Endothelial cell of umbilical vein (primary cell): ENCODE data around the gene TMEM121B. TPM values are rescaled to one million over a fixed set of nuclear protein-coding genes. Genes with fewer than 3 reads are reported as not detected.

Source experiments
- BruUV-seq: library from RNA; stranded (reverse); fragments of 400-500 nt; replicated peaks from 2 replicates; lab custom pipeline; 2021; lab: Mats Ljungman, UMichigan
- CTCF ChIA-PET: fragments of 300-600, 350-600 bp; sonication (Branson Sonifier 250); formaldehyde crosslinking; loops from one replicate; lab custom pipeline; 2021; ENCODE audit warnings: antibody characterized with exemption, inconsistent platforms; lab: Charles Lee
- POLR2A ChIA-PET: fragments of 300-600, 350-600 bp; sonication (Branson Sonifier 250); formaldehyde crosslinking; loops from one replicate; lab custom pipeline; 2021; ENCODE audit warnings: antibody characterized with exemption, inconsistent platforms; lab: Charles Lee
- DNase-seq: peaks from one replicate; pipeline ENCODE4 v3.0.0-alpha.2; 2011; ENCODE audit warnings: low read depth, low spot score
- FAIRE-seq: peaks from 2 replicates; lab custom pipeline; 2011; peaks lifted over from hg19 to GRCh38; lab: Jason Lieb, UNC
- H2AFZ ChIP-seq: 2 replicates; pipeline ENCODE4 v1.6.0; 2012; ENCODE audit warnings: low read depth, low read length, control low read depth, inconsistent platforms
- H3K27ac ChIP-seq: 2 replicates; pipeline ENCODE4 v1.5.1; 2011; ENCODE audit warnings: low read depth, mild to moderate bottlenecking, control low read depth, low read length, moderate library complexity; ENCODE audit not compliant: insufficient read depth
- H3K27me3 ChIP-seq, 2 experiments: 2 replicates each; pipeline versions ENCODE4 v1.6.0 to v1.6.1; 2011; ENCODE audit warnings: low read length in 2 of 2, mixed read lengths in 1 of 2; ENCODE audit not compliant: control insufficient read depth in 2 of 2, insufficient read depth in 2 of 2
- H3K36me3 ChIP-seq, 2 experiments: 2 replicates in 1 of 2; 3 replicates in 1 of 2; pipeline ENCODE4 v1.5.1; 2011; ENCODE audit warnings: low read length in 2 of 2, mild to moderate bottlenecking in 1 of 2, moderate library complexity in 1 of 2; ENCODE audit not compliant: control insufficient read depth in 2 of 2, insufficient read depth in 2 of 2; ENCODE audit errors: extremely low read depth in 1 of 2
- H3K4me1 ChIP-seq: 3 replicates; pipeline ENCODE4 v1.5.1; 2011; ENCODE audit warnings: mild to moderate bottlenecking, low read length; ENCODE audit not compliant: control insufficient read depth, insufficient read depth; ENCODE audit errors: extremely low read depth
- H3K4me2 ChIP-seq: 2 replicates; pipeline ENCODE4 v1.6.1; 2011; ENCODE audit warnings: low read length, control low read depth, mixed read lengths; ENCODE audit not compliant: insufficient read depth
- H3K4me3 ChIP-seq, 3 experiments: fragments of 200-600 bp in 1 of 3; sonication (generic), shearing (Covaris generic) in 1 of 3; replicated peaks in 1 of 3; 2 replicates each; pipeline ENCODE4 v1.5.1; 2011 to 2016; ENCODE audit warnings: control low read depth in 3 of 3, low read length in 3 of 3, mild to moderate bottlenecking in 2 of 3, inconsistent platforms in 1 of 3, low read depth in 1 of 3, moderate library complexity in 1 of 3; ENCODE audit not compliant: insufficient read depth in 1 of 3
- H3K79me2 ChIP-seq: 2 replicates; pipeline ENCODE4 v1.6.0; 2012; ENCODE audit warnings: low read length, inconsistent platforms; ENCODE audit not compliant: control insufficient read depth, insufficient read depth
- H3K9ac ChIP-seq: replicated peaks from 2 replicates; pipeline ENCODE3; 2011; ENCODE audit warnings: low read length, control low read depth; ENCODE audit not compliant: insufficient read depth; ENCODE audit errors: extremely low read depth
- H3K9me1 ChIP-seq: replicated peaks from 3 replicates; pipeline ENCODE4 v1.6.0; 2011; ENCODE audit warnings: mild to moderate bottlenecking, low read length; ENCODE audit not compliant: control insufficient read depth, insufficient read depth; ENCODE audit errors: extremely low read depth
- H3K9me3 ChIP-seq: replicated peaks from 2 replicates; pipeline ENCODE4 v1.5.1; 2012; ENCODE audit warnings: low read length, inconsistent platforms; ENCODE audit not compliant: control insufficient read depth, insufficient read depth
- H4K20me1 ChIP-seq: replicated peaks from 2 replicates; pipeline ENCODE3; 2011; ENCODE audit warnings: mild to moderate bottlenecking, low read length; ENCODE audit not compliant: control insufficient read depth, insufficient read depth; ENCODE audit errors: extremely low read depth
- EZH2 ChIP-seq: IDR thresholded peaks from 2 replicates; pipeline ENCODE4 v1.6.1; 2012; ENCODE audit warnings: borderline replicate concordance, low read depth, mild to moderate bottlenecking, moderate library complexity, low read length, inconsistent platforms; ENCODE audit not compliant: severe bottlenecking
- FOS ChIP-seq: IDR thresholded peaks from 2 replicates; pipeline ENCODE4 v1.6.1; 2011; ENCODE audit warnings: mild to moderate bottlenecking, low read length, moderate library complexity, borderline replicate concordance; ENCODE audit not compliant: insufficient read depth
- GATA2 ChIP-seq: IDR thresholded peaks from 2 replicates; pipeline ENCODE4 v1.7.0; 2011; ENCODE audit warnings: low read depth, mild to moderate bottlenecking, moderate library complexity, mixed read lengths, low read length; ENCODE audit not compliant: insufficient read length, insufficient read depth
- JUN ChIP-seq: IDR thresholded peaks from 2 replicates; pipeline ENCODE4 v1.6.1; 2011; ENCODE audit warnings: borderline replicate concordance, low read depth; ENCODE audit not compliant: insufficient read length, insufficient read depth
- MYC ChIP-seq: IDR thresholded peaks from one replicate; pipeline ENCODE4 v1.6.1; 2011; ENCODE audit warnings: mild to moderate bottlenecking, low read depth, low read length
- POLR2A ChIP-seq: IDR thresholded peaks from 2 replicates; pipeline ENCODE4 v1.6.1; 2012; ENCODE audit warnings: low read depth, mild to moderate bottlenecking, control low read depth, low read length
- POLR2AphosphoS5 ChIP-seq: IDR thresholded peaks from 2 replicates; pipeline ENCODE4 v1.6.1; 2012; ENCODE audit warnings: low read depth, mild to moderate bottlenecking, control low read depth, low read length, moderate library complexity; ENCODE audit not compliant: insufficient read depth
- dilution Hi-C: fragments of 300-500 bp; cut with MboI; formaldehyde crosslinking; loops from one replicate; pipeline ENCODE4 v1.15.0; 2019; ENCODE audit warnings: low sequenced_read_pairs; ENCODE audit not compliant: extremely low pct_ligation_motif_present
- intact Hi-C: fragments of 100-400 bp; cut with micrococcal nuclease; formaldehyde crosslinking; loops from one replicate; pipeline ENCODE4 v1.10.0; 2022
- polyA plus RNA-seq, 4 experiments: library from polyadenylated mRNA; depleted of rRNA in 3 of 4; stranded (reverse) in 3 of 4; unstranded in 1 of 4; fragments of >200 nt; gene quantifications; 2 replicates each; pipeline versions ENCODE4 v1.2.1 to v1.2.3, GENCODE V29; 2011 to 2012; ENCODE audit warnings: missing spikeins in 1 of 4
- total RNA-seq: library from RNA; stranded (reverse); gene quantifications from 2 replicates; pipeline ENCODE4 v1.2.3, GENCODE V29; 2021
- TF ChIP-seq, protein P1 (sequence below), 2 donors: IDR thresholded peaks; 1 replicate in 1 of 2; 2 replicates in 1 of 2; pipeline ENCODE4 v1.5.1; 2011; ENCODE audit warnings: low read length in 2 of 2, mild to moderate bottlenecking in 2 of 2, moderate library complexity in 2 of 2, control low read depth in 1 of 2, inconsistent platforms in 1 of 2, low read depth in 1 of 2; ENCODE audit not compliant: insufficient read depth in 1 of 2; ENCODE audit errors: extremely low read depth in 1 of 2

Gene TMEM121B
- total and polyA plus RNA-seq, 2 donors (not counting 3 experiments of a cell fraction or from before 2014, with no cell fraction given): 0.18 to 0.33 TPM

DNA sequence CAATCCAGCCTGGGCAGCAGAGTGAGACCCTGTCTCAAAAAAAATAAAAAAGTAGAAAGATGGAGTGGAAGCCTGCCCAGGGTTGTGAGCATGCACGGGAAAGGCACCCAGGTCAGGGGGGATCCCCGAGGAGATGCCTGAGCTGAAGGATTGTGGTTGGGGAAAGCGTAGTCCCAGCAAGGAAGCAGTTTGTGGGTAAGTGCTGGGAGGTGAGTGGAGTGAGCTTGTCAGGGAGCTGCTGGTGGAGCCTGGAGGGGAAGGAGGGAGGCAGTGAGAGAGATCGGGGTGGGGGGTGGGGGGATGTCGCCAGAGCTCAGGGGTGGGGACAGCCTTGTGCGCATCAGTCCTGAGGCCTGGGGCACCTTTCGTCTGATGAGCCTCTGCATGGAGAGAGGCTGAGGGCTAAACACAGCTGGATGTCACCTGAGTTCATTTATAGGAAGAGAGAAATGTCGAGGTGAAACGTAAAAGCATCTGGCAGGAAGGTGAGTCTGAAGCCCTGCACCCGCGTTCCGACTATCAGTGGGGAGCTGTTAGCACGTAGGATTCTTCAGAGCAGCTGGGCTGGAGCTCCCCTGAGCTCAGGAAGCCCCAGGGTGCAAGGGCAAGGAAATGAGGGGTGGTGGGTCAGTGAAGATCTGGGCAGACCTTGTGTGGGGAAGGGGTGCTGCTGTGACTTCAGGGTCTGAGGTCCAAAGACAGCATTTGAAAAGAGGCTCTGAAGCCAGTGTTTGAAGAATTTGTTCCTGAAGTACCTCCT lies 10.2 kb downstream of the TMEM121B start:
- POLR2A ChIA-PET: no interaction called here
- Histone ChIP-seq H3K4me3 (no peak overlapping the region), H3K9ac (no peak overlapping the region), H3K9me3 (no peaks in the 10 kb centered on the region), H3K9me1 (no peaks in the 10 kb centered on the region), H3K4me1 (no peaks in the 10 kb centered on the region), H4K20me1 (no peaks in the 10 kb centered on the region), H2AFZ (no peak overlapping the region), H3K36me3 (no peaks in the 10 kb centered on the region), H3K27ac (no peak overlapping the region), H3K4me2 (no peak overlapping the region), H3K27me3 (peaks cover 0 to 4% of the 10 kb centered on the region in 2 experiments), H3K79me2 (no peaks in the 10 kb centered on the region)
- TF ChIP-seq POLR2A (no peak), POLR2AphosphoS5 (no peak), MYC (no peak), GATA2 (no peak), JUN (no peak), FOS (no peak), EZH2 (no peak)
- TF ChIP-seq, protein P1, sequence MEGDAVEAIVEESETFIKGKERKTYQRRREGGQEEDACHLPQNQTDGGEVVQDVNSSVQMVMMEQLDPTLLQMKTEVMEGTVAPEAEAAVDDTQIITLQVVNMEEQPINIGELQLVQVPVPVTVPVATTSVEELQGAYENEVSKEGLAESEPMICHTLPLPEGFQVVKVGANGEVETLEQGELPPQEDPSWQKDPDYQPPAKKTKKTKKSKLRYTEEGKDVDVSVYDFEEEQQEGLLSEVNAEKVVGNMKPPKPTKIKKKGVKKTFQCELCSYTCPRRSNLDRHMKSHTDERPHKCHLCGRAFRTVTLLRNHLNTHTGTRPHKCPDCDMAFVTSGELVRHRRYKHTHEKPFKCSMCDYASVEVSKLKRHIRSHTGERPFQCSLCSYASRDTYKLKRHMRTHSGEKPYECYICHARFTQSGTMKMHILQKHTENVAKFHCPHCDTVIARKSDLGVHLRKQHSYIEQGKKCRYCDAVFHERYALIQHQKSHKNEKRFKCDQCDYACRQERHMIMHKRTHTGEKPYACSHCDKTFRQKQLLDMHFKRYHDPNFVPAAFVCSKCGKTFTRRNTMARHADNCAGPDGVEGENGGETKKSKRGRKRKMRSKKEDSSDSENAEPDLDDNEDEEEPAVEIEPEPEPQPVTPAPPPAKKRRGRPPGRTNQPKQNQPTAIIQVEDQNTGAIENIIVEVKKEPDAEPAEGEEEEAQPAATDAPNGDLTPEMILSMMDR (IDR thresholded peaks at IDR 0.05; ENCODE audit: extremely low read depth in 1 of 2, insufficient read depth in 1 of 2, low read depth in 1 of 2, low read length in 2 of 2): no peak
- CTCF ChIA-PET: interaction anchor here (0.9 to 2.7 kb wide), 3 partner anchors 16 to 53 kb away, joined by 3 to 7 read pairs (median 3); no protein-coding TSS in a partner anchor
- FAIRE-seq (no peak), DNase-seq (no peak)
- dilution Hi-C loops: no loop called here
- BruUV-seq: no TSS peak
- intact Hi-C loops: no loop called here
